ENCODE measurements around the gene EIF4G1.

DNA sequence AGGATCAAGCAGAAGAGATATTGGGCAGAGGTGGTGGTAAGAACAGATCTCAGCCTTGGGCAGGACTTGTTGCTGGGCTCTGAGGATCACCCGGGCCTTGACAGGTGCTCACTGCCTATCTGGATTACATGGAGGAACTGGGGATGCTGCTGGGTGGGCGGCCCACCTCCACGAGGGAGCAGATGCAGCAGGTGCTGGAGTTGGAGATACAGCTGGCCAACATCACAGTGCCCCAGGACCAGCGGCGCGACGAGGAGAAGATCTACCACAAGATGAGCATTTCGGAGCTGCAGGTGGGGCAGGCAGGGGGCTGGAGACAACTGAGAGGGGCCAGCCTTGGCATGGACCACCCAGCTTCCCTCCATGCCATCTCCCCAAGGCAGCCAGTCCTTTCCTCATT, 30.7 kb upstream of the EIF4G1 start:
- TF ChIP-seq CTCF (IDR thresholded peaks at IDR 0.05; ENCODE audit: low read length) (no peak), EZH2 (IDR thresholded peaks at IDR 0.05; ENCODE audit: borderline replicate concordance, low read length) (no peak)

Measured in OCI-LY1 (cell line).